ENCODE data around the gene ZNF180.

- TF ChIP-seq, protein P1, sequence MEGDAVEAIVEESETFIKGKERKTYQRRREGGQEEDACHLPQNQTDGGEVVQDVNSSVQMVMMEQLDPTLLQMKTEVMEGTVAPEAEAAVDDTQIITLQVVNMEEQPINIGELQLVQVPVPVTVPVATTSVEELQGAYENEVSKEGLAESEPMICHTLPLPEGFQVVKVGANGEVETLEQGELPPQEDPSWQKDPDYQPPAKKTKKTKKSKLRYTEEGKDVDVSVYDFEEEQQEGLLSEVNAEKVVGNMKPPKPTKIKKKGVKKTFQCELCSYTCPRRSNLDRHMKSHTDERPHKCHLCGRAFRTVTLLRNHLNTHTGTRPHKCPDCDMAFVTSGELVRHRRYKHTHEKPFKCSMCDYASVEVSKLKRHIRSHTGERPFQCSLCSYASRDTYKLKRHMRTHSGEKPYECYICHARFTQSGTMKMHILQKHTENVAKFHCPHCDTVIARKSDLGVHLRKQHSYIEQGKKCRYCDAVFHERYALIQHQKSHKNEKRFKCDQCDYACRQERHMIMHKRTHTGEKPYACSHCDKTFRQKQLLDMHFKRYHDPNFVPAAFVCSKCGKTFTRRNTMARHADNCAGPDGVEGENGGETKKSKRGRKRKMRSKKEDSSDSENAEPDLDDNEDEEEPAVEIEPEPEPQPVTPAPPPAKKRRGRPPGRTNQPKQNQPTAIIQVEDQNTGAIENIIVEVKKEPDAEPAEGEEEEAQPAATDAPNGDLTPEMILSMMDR (IDR thresholded peaks at IDR 0.05), result no peak
- TF ChIP-seq POLR2A (IDR thresholded peaks at IDR 0.05), result no peak
These were observed 48.6 kb downstream of the ZNF180 start for GRCh38 chr19:44451687-44452086.
